Activated CD4-positive, alpha-beta T cell treated with anti-CD3 and anti-CD28 coated beads, Interleukin-2, amount 10 ng/mL, durations not matched to agents 7 days and 5 days (primary cell): Measurements from ENCODE around the gene SNX21. TPM values are rescaled to one million over a fixed set of nuclear protein-coding genes. Genes with fewer than 3 reads are reported as not detected.
A peak's percentile ranks its signal among the peaks of the same experiment; 100 is the strongest.

Experiments
- CTCF ChIA-PET: fragments of 350-600 bp; sonication (Branson Sonifier 250); formaldehyde crosslinking; loops from one replicate; lab custom pipeline; 2021; ENCODE audit warnings: antibody characterized with exemption; lab: Charles Lee
- POLR2A ChIA-PET: fragments of 350-600 bp; sonication (Branson Sonifier 250); formaldehyde crosslinking; loops from one replicate; lab custom pipeline; 2021; ENCODE audit warnings: antibody characterized with exemption; lab: Charles Lee
- DNase-seq: peaks from one replicate; pipeline ENCODE4 v3.0.0-alpha.2; 2020
- H3K27ac Mint-ChIP-seq: one replicate; pipeline ENCODE4 v1.8.0; 2021; ENCODE audit warnings: mild to moderate bottlenecking, moderate library complexity, mixed read lengths
- H3K27me3 Mint-ChIP-seq: one replicate; pipeline ENCODE4 v1.8.0; 2021; ENCODE audit warnings: mixed read lengths
- H3K36me3 Mint-ChIP-seq: one replicate; pipeline ENCODE4 v1.8.0; 2021; ENCODE audit warnings: low read depth, mixed read lengths
- H3K4me1 Mint-ChIP-seq: one replicate; pipeline ENCODE4 v1.8.0; 2021; ENCODE audit warnings: mixed read lengths
- H3K4me3 Mint-ChIP-seq: one replicate; pipeline ENCODE4 v1.8.0; 2021; ENCODE audit warnings: mild to moderate bottlenecking, moderate library complexity, mixed read lengths
- H3K9me3 Mint-ChIP-seq: one replicate; pipeline ENCODE4 v1.8.0; 2021; ENCODE audit warnings: mixed read lengths
- total RNA-seq, 2 experiments: library from RNA; stranded (reverse); gene quantifications; one replicate each; pipeline ENCODE4 v1.2.3, GENCODE V29; 2021

SNX21 gene
- total RNA-seq, 2 experiments from 2014 or later: 0.72 to 0.87 TPM

DNA sequence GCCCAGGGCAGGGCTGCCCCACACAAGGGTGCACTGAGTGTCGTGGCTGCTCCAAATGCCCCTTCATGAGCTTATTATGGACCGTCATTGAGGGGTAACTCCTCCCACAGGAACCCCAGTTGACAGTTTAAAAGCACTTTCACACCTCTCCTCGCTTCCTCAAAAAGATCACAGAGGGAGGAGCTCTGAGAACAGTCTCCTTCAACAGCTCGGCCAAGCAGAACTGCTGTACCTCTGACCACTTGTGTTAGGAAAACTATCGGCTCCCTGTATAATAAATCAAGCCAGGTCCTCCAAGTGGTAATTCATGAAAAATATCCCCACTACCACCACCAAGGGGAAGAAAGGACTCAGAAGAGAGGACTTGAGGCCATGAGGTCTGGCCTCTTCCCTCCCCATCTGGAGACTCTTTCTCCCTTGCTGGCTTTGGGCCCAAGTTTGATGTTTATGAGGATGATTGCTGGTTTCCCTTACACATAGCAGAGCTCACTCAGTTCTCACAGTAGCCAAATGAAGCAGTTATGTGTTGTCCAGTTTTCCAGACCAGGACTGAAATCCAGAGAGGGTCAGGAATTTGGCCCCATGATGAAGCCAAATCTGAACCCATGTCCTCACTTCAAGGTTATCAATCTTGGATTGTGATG is 8.7 kb downstream of the SNX21 start:
- Mint-ChIP-seq H3K36me3 (peaks cover 12% of the 10 kb centered on the region), H3K4me1 (no peaks in the 10 kb centered on the region), H3K4me3 (no peak overlapping the region), H3K27me3 (no peaks in the 10 kb centered on the region), H3K9me3 (no peaks in the 10 kb centered on the region), H3K27ac (no peak overlapping the region)
- ChIA-PET POLR2A (interaction anchor here (0.6 kb wide), 1 partner anchor 42 kb away, joined by 3 read pairs; no protein-coding TSS in a partner anchor), CTCF (interaction anchor here (0.8 to 1.4 kb wide), 4 partner anchors 10 to 15 kb away, joined by 3 to 6 read pairs (median 3); partner anchors contain the start of genes ACOT8 and ZSWIM3)
- DNase-seq: no peak

DNA sequence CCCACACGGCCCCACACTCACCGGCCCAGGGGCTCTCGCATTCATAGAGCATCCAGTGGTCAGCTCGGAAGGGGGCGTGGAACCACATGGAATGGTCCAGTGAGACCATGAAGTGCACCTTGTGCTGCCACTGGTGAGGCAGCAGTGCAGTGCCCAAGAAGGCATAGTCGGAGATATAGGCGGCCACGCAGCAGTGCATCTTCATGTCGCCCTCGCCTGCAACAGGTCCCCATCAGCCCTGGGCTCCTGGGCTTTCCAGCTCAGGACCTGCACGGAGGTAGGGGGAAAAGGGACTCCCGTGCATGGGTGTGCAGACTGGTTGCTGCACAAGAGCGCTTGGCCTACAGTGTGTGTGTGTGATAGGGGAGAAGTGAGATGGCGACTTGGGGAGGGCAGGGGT is 9.9 kb downstream of the SNX21 start:
- H3K27ac Mint-ChIP-seq: no peak overlapping the region
- ChIA-PET CTCF (interaction anchor here (1.1 kb wide), 1 partner anchor 9 kb away, joined by 3 read pairs; no protein-coding TSS in a partner anchor), POLR2A (no interaction called here)
- no peaks in the 10 kb centered on the region for H3K27me3 Mint-ChIP-seq
- peaks cover 14% of the 10 kb centered on the region for H3K36me3 Mint-ChIP-seq
- H3K4me1 Mint-ChIP-seq: no peaks in the 10 kb centered on the region
- DNase-seq: no peak
- no peaks in the 10 kb centered on the region for H3K9me3 Mint-ChIP-seq
- no peak overlapping the region for H3K4me3 Mint-ChIP-seq

DNA sequence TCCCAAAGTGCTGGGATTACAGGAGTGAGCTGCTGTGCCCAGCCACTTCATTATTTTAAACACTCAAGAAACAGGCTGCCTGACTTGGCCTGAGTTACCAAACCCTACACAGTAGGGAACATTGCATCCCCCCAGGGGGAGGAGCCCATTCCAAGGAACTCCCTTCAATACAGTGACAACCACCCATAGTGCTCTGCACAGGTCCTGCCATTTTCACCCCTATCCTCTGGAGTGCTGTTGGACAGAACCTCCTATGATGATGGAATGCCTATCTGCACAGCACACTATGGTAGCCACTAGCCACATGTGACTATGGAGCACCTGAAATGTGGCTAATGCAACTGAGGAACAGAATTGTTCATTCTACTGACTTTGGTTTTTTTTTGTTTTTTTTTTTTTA is 11.9 kb downstream of the SNX21 start:
- Mint-ChIP-seq H3K27ac (no peak overlapping the region), H3K36me3 (peaks cover 22% of the 10 kb centered on the region), H3K27me3 (no peaks in the 10 kb centered on the region), H3K4me3 (no peak overlapping the region), H3K9me3 (no peaks in the 10 kb centered on the region), H3K4me1 (no peaks in the 10 kb centered on the region)
- POLR2A ChIA-PET: no interaction called here
- DNase-seq: no peak
- CTCF ChIA-PET: no interaction called here

DNA sequence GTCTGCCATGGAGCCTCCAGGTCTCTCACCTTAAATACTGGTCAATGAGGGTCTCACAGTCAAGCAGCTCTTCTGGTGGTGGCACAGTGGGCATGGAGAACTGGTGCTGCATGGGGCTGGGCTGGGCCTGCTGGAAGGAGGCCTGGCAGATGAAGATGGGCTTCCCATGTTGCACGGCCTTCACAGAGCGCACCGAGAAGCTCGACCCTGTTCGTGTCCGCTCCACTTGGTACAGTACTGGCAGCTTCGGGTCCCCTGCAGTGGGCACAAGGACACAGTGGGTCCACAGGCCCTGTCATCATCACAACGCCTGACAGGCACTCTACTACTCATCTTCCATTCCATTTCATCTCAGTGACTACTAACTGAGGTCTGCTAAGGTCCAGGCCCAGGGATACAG is 14.8 kb downstream of the SNX21 start:
- no peak overlapping the region for H3K4me3 Mint-ChIP-seq
- no peak overlapping the region for H3K27ac Mint-ChIP-seq
- DNase-seq: no peak
- ChIA-PET CTCF (no interaction called here), POLR2A (no interaction called here)
- H3K9me3 Mint-ChIP-seq: no peaks in the 10 kb centered on the region
- peaks cover under 1% of the 10 kb centered on the region for H3K4me1 Mint-ChIP-seq
- H3K27me3 Mint-ChIP-seq: no peaks in the 10 kb centered on the region
- H3K36me3 Mint-ChIP-seq: peaks cover 29% of the 10 kb centered on the region

DNA sequence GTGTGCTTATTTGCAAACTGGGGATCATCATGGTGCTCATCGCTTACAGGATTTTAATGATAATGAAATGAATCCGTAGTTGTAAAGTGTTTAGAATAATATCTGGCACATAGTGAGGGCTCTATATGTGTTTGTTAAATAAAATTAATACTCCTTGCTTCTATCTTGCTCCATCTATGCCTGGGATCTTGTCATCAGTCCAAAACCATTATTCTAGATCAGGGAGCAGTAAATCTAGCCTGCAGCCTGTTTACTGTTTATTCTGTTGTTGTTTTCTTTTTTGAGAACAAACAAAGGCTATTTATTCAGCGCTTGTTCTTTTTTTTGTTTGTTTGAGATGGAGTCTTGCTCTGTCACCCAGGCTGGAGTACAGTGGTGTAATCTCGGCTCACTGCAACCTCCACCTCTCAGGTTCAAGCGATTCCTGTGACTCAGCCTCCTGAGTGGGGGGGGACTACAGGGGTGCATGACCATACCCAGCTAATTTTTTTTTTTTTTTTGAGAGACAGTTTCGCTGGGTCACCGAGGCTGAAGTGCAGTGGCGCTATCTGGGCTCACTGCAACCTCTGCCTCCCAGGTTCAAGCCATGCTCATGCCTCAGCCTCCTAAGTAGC is 15.5 kb downstream of the SNX21 start:
- no peak overlapping the region for H3K27ac Mint-ChIP-seq
- ChIA-PET CTCF (interaction anchor here (0.6 to 1.1 kb wide), 2 partner anchors 15 to 19 kb away, joined by 3 to 6 read pairs; no protein-coding TSS in a partner anchor), POLR2A (interaction anchor here (0.6 kb wide), 1 partner anchor 114 kb away, joined by 7 read pairs; no protein-coding TSS in a partner anchor)
- peaks cover 4% of the 10 kb centered on the region for H3K4me1 Mint-ChIP-seq
- DNase-seq: no peak
- H3K9me3 Mint-ChIP-seq: no peaks in the 10 kb centered on the region
- H3K36me3 Mint-ChIP-seq: peaks cover 33% of the 10 kb centered on the region
- no peaks in the 10 kb centered on the region for H3K27me3 Mint-ChIP-seq
- H3K4me3 Mint-ChIP-seq: no peak overlapping the region

DNA sequence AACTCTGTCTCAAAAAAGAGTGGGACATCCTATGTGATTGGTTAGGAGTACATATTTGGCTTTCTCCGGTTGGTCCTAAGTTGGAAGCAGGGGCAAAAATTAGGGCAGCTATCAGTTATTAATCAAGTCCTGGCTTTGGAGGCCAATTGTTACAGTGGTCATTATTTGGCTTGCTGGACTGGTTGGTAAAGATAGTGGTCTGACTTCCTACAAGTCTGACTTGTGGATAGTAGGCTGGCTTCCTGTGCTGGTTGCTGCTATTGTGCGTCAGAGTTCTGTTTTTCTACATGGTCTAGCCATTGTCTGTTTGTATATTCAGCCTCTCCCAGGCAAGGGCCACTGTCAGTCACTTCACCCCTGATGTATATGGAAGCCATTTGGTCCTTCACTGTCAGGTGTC is 16.6 kb downstream of the SNX21 start:
- Mint-ChIP-seq H3K4me1 (peaks cover 12% of the 10 kb centered on the region), H3K27me3 (no peaks in the 10 kb centered on the region), H3K4me3 (no peak overlapping the region), H3K27ac (no peak overlapping the region), H3K9me3 (no peaks in the 10 kb centered on the region), H3K36me3 (peaks cover 34% of the 10 kb centered on the region)
- POLR2A ChIA-PET: interaction anchor here (0.6 kb wide), 1 partner anchor 921 kb away, joined by 6 read pairs; no protein-coding TSS in a partner anchor
- no peak for DNase-seq
- CTCF ChIA-PET: interaction anchor here (0.6 to 1.1 kb wide), 2 partner anchors 14 to 78 kb away, joined by 3 to 6 read pairs; no protein-coding TSS in a partner anchor

DNA sequence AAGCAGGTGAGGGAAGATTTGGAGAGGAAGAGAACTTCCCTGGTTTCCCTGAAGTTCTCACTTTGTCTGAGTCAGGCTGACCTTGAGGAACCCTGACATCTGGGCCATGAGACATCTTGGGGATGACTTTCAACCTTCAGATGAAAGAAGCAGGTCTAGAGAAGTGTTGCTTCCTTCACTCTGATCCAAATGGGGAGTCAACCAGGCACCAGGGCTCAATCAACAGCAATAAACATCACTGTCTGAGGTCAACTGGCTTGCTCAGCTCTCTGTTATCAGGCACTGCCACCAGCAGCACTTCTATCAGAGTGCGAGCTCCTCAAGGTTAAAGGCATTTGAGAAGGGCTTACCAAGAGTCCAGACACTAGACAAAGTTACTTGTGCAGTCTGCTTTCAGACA is 17.3 kb downstream of the SNX21 start:
- CTCF ChIA-PET: no interaction called here
- H3K36me3 Mint-ChIP-seq: peaks cover 34% of the 10 kb centered on the region

DNA sequence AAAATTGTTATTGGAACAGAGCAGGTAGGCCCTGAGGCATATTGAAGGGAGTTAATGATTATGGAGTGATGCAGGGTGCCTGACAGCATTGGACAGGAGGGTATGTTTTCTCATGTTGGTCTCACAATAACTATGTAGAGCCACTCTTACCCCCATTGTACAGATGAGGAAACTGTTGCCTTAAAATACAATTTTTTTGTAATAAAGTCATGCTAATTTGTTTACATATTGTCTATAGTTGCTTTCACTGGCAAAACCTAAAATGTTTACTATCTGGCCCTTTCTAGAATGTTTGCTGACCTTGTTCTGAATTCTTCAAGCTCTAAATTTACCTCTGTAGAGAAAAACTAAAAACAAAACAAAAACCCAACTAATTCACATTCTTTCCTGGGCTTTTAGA is 17.9 kb downstream of the SNX21 start:
- Mint-ChIP-seq H3K27me3 (no peaks in the 10 kb centered on the region), H3K27ac (no peak overlapping the region), H3K4me1 (peaks cover 21% of the 10 kb centered on the region), H3K36me3 (peaks cover 32% of the 10 kb centered on the region), H3K9me3 (no peaks in the 10 kb centered on the region), H3K4me3 (no peak overlapping the region)
- no peak for DNase-seq
- POLR2A ChIA-PET: interaction anchor here (0.6 kb wide), 1 partner anchor 81 kb away, joined by 4 read pairs; no protein-coding TSS in a partner anchor
- CTCF ChIA-PET: interaction anchor here (0.6 to 0.7 kb wide), 2 partner anchors 116 to 483 kb away, joined by 3 to 6 read pairs; no protein-coding TSS in a partner anchor

More for the DNA sequence above, 17.3 kb downstream of the SNX21 start:
- no peaks in the 10 kb centered on the region for H3K9me3 Mint-ChIP-seq
- no peaks in the 10 kb centered on the region for H3K27me3 Mint-ChIP-seq
- H3K4me1 Mint-ChIP-seq: peaks cover 17% of the 10 kb centered on the region
- DNase-seq: no peak
- H3K27ac Mint-ChIP-seq: no peak overlapping the region
- POLR2A ChIA-PET: interaction anchor here (0.6 kb wide), 1 partner anchor 81 kb away, joined by 4 read pairs; no protein-coding TSS in a partner anchor
- H3K4me3 Mint-ChIP-seq: no peak overlapping the region

DNA sequence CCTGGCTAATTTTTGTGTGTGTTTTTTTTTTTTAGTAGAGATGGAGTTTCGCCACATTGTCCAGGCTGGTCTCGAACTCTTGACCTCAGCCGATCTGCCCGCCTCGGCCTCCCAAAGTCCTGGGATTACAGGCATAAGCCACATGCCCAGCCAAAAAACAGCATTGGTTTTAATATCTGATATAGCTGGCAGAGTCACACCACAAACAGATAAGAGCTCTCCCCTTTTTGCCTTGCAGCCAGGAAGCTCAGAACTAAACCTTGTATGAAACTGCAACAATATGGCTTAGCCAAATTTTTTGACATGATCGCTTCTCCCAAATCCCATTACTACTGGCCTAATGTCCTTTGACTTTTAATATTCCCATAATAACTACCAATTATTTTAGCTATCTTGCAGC is 18.7 kb downstream of the SNX21 start:
- H3K9me3 Mint-ChIP-seq: no peaks in the 10 kb centered on the region
- no peak overlapping the region for H3K27ac Mint-ChIP-seq
- CTCF ChIA-PET: interaction anchor here (0.6 to 1.4 kb wide), 4 partner anchors 8 to 483 kb away, joined by 3 read pairs; no protein-coding TSS in a partner anchor
- H3K27me3 Mint-ChIP-seq: no peaks in the 10 kb centered on the region
- peaks cover 34% of the 10 kb centered on the region for H3K36me3 Mint-ChIP-seq
- POLR2A ChIA-PET: no interaction called here
- no peak for DNase-seq
- H3K4me1 Mint-ChIP-seq: peaks cover 25% of the 10 kb centered on the region
- H3K4me3 Mint-ChIP-seq: no peak overlapping the region

DNA sequence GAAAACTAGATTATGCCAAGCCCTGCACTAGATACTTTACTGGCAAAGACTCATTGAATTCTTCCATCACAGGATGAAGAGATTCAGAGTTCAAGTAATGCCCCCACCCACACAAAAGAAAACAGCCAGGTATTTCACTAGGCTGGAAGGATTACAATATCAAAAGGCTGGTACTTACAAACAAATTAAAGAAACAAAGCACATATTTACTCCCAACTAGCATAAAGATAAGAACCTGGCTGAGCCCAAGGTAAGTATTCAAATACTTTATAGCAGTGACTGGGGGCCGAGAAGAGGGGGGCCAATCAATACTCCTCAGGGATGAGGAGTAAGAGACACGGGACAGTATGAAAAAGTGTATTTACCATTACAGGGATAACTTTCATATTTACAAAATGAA is 19.9 kb downstream of the SNX21 start:
- CTCF ChIA-PET: interaction anchor here (1.0 kb wide), 1 partner anchor 105 kb away, joined by 3 read pairs; no protein-coding TSS in a partner anchor
- POLR2A ChIA-PET: no interaction called here
- DNase-seq: no peak
- no peaks in the 10 kb centered on the region for H3K9me3 Mint-ChIP-seq
- peaks cover 33% of the 10 kb centered on the region for H3K36me3 Mint-ChIP-seq
- H3K27me3 Mint-ChIP-seq: no peaks in the 10 kb centered on the region
- H3K4me3 Mint-ChIP-seq: no peak overlapping the region
- no peak overlapping the region for H3K27ac Mint-ChIP-seq
- peaks cover 33% of the 10 kb centered on the region for H3K4me1 Mint-ChIP-seq

DNA sequence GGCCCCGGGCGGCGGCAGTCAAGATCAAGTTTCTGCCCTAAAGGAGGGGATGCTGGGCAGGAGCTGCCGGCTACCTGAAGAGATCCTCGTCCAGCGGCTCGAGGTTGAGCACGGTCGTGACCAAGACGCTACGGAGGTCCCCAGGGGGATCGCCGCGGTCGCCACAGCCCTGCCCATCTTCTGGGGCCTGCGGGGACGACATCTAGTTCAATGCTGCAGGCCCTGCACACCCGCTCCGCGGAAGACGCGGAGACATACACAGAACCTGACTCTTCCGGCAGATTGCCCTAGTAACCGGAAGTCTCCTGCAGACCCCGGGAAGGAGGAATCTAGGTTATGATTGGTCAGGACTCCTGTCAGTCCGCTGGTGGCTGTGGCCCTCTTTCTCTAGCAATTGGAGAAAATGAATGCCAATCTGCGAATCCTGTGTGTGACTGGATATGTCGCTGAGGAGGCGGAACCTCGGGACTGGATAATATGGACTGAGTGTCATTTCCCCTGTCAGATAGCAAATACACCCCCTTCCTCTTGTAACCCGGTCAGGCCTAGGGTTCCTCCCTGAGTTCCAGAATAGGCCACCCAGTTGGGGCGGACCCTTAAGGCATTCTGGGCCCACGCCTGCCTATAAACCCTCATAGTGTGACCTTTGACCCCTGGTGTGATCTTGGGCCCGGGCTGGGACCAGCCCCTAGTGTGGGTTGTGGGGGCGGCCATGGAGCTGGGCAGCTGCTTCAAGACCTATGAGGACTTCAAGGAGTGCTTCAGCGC is 23.7 kb downstream of the SNX21 start, which contains the start of the genes ACOT8 and ZSWIM3:
Gene ACOT8, minus strand, starts transcription at position 279 of the 768 bp plus-strand sequence. Its CDS starts 77 bp downstream, at position 202.
Gene ZSWIM3, plus strand, starts transcription at position 501 of the 768 bp plus-strand sequence. Its CDS starts 212 bp downstream, at position 713.
- CTCF ChIA-PET: interaction anchor here (0.8 to 1.0 kb wide), 3 partner anchors 15 to 36 kb away, joined by 3 read pairs; no protein-coding TSS in a partner anchor
- Mint-ChIP-seq H3K27me3 (no peaks in the 10 kb centered on the region), H3K36me3 (peaks cover 22% of the 10 kb centered on the region), H3K4me1 (peaks cover 50% of the 10 kb centered on the region), H3K9me3 (no peaks in the 10 kb centered on the region), H3K4me3 (peak within 1 kb of the TSS; percentile 98), H3K27ac (peak within 1 kb of the TSS; percentile 99)
- POLR2A ChIA-PET: no interaction called here
- peak; percentile 99 for DNase-seq

DNA sequence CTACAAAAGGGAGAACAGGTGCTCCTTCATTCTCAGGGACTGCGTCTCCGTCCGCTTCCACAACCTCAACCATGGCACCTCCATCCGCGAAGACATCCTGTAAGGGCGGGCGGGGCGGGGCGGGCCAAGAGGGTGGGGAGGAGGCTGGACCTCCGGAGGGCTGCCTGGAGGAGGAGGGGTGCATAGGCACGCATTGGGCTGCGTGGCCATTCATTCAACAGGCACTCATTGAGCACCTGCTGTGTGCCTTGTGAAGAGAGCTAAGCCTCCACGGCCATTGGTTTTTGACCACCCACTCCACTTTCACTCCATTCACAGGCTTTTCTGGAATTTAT is 24.2 kb downstream of the SNX21 start:
- CTCF ChIA-PET: interaction anchor here (0.9 kb wide), 1 partner anchor 16 kb away, joined by 3 read pairs; no protein-coding TSS in a partner anchor
- DNase-seq: peak; percentile 57
- H3K36me3 Mint-ChIP-seq: peaks cover 20% of the 10 kb centered on the region
- no peaks in the 10 kb centered on the region for H3K9me3 Mint-ChIP-seq
- peak overlapping the region; percentile 99 for H3K27ac Mint-ChIP-seq
- H3K4me1 Mint-ChIP-seq: peaks cover 50% of the 10 kb centered on the region
- no peaks in the 10 kb centered on the region for H3K27me3 Mint-ChIP-seq
- POLR2A ChIA-PET: no interaction called here
- peak overlapping the region; percentile 98 for H3K4me3 Mint-ChIP-seq
